ENCODE data around the gene BTG4.

The BTG4 gene

GRCh38 chr11:111456086-111456858, 55.9 kb downstream of the BTG4 start:
- H3K9me3 ChIP-seq (ENCODE audit: severe bottlenecking): no peaks in the 10 kb centered on the region
- H3K27me3 ChIP-seq (ENCODE audit: insufficient read depth, low read depth, severe bottlenecking): no peaks in the 10 kb centered on the region
- no peak overlapping the region for H3K4me3 ChIP-seq (ENCODE audit: low read depth, low read length)
- no peak for DNase-seq
- H3K36me3 ChIP-seq: no peaks in the 10 kb centered on the region
- no peak for TF ChIP-seq CTCF (IDR thresholded peaks at IDR 0.05; ENCODE audit: low read depth, low read length)
- H3K27ac ChIP-seq: no peak overlapping the region

GRCh38 chr11:111455291-111456085, 56.7 kb downstream of the BTG4 start:
- TF ChIP-seq CTCF (IDR thresholded peaks at IDR 0.05; ENCODE audit: low read depth, low read length): no peak
- no peak for DNase-seq
- Histone ChIP-seq H3K36me3 (no peaks in the 10 kb centered on the region), H3K27ac (no peak overlapping the region), H3K4me3 (ENCODE audit: low read depth, low read length) (no peak overlapping the region), H3K9me3 (ENCODE audit: severe bottlenecking) (no peaks in the 10 kb centered on the region), H3K27me3 (ENCODE audit: insufficient read depth, low read depth, severe bottlenecking) (no peaks in the 10 kb centered on the region)

GRCh38 chr11:111454561-111455192, 57.5 kb downstream of the BTG4 start:
- no peaks in the 10 kb centered on the region for H3K9me3 ChIP-seq (ENCODE audit: severe bottlenecking)
- peak; percentile 73 for TF ChIP-seq CTCF (IDR thresholded peaks at IDR 0.05; ENCODE audit: low read depth, low read length)
- no peak overlapping the region for H3K27ac ChIP-seq
- DNase-seq: peak; percentile 78
- H3K36me3 ChIP-seq: no peaks in the 10 kb centered on the region
- H3K4me3 ChIP-seq (ENCODE audit: low read depth, low read length): no peak overlapping the region
- H3K27me3 ChIP-seq (ENCODE audit: insufficient read depth, low read depth, severe bottlenecking): no peaks in the 10 kb centered on the region

- no peak for DNase-seq
- Histone ChIP-seq H3K9me3 (ENCODE audit: severe bottlenecking) (no peaks in the 10 kb centered on the region), H3K36me3 (no peaks in the 10 kb centered on the region), H3K4me3 (ENCODE audit: low read depth, low read length) (no peak overlapping the region), H3K27me3 (ENCODE audit: insufficient read depth, low read depth, severe bottlenecking) (no peaks in the 10 kb centered on the region), H3K27ac (no peak overlapping the region)
- no peak for TF ChIP-seq CTCF (IDR thresholded peaks at IDR 0.05; ENCODE audit: low read depth, low read length)
Observed at GRCh38 chr11:111452817-111453552, 59.2 kb downstream of the BTG4 start.

- no peak for TF ChIP-seq CTCF (IDR thresholded peaks at IDR 0.05; ENCODE audit: low read depth, low read length)
- no peak for DNase-seq
- Histone ChIP-seq H3K36me3 (no peaks in the 10 kb centered on the region), H3K27me3 (ENCODE audit: insufficient read depth, low read depth, severe bottlenecking) (no peaks in the 10 kb centered on the region), H3K9me3 (ENCODE audit: severe bottlenecking) (no peaks in the 10 kb centered on the region), H3K27ac (no peak overlapping the region), H3K4me3 (ENCODE audit: low read depth, low read length) (no peak overlapping the region)
Observed at GRCh38 chr11:111452146-111452545, 60.0 kb downstream of the BTG4 start.
